K562 (cell line): ENCODE results near the gene TRRAP. TPM values are rescaled to one million over a fixed set of nuclear protein-coding genes. Genes with fewer than 3 reads are reported as not detected.

ENCODE experiments used
- ATAC-seq: fragments of 200-7000 bp; cut with Tn5 transposase; 3 replicates; pipeline ENCODE4 v1.9.1; 2020; ENCODE audit warnings: moderate library complexity
- BruUV-seq: library from RNA; stranded (reverse); fragments of 400-500 nt; replicated peaks from 2 replicates; lab custom pipeline; 2021; lab: Mats Ljungman, UMichigan
- CTCF ChIA-PET: fragments of 300-600 bp; formaldehyde crosslinking; extraction: SDS; loops from one replicate; lab custom pipeline; 2021; ENCODE audit warnings: low intra/inter-chr PET ratio; lab: Yijun Ruan, JAX
- POLR2A ChIA-PET: fragments of 300-600, 350-650 bp; sonication (Branson Sonifier 250); formaldehyde crosslinking; extraction: SDS; loops from one replicate; lab custom pipeline; 2021; ENCODE audit warnings: antibody characterized with exemption, inconsistent platforms; lab: Yijun Ruan, JAX
- DNase-seq, 4 experiments: peaks; one replicate each; pipeline versions ENCODE4 v3.0.0 to v3.0.0-alpha.2; 2011 to 2018; ENCODE audit warnings: low spot score in 3 of 4, mixed read lengths in 3 of 4; ENCODE audit errors: extremely low read depth in 1 of 4
- FAIRE-seq: peaks from 2 replicates; lab custom pipeline; 2011; peaks lifted over from hg19 to GRCh38; lab: Jason Lieb, UNC
- H2AFZ ChIP-seq: 2 replicates; pipeline ENCODE4 v1.6.0; 2011; ENCODE audit warnings: low read depth, low read length, control low read depth, inconsistent platforms
- H3K27ac ChIP-seq: fragments of 200-600 bp; 3 replicates; pipeline ENCODE4 v1.8.0; 2011; ENCODE audit warnings: low read depth, mild to moderate bottlenecking, control low read depth, inconsistent platforms, low read length, moderate library complexity, mixed read lengths; ENCODE audit errors: extremely low read depth
- H3K27me3 ChIP-seq, 2 experiments: fragments of 300-600 bp in 1 of 2; 2 replicates in 1 of 2; 3 replicates in 1 of 2; pipeline versions ENCODE4 v1.6.0 to v1.8.0; 2011; ENCODE audit warnings: inconsistent platforms in 2 of 2, low read length in 2 of 2, mild to moderate bottlenecking in 1 of 2, mixed read lengths in 1 of 2, moderate library complexity in 1 of 2; ENCODE audit not compliant: control insufficient read depth in 2 of 2, insufficient read depth in 2 of 2
- H3K36me3 ChIP-seq: fragments of 300-600 bp; 3 replicates; pipeline ENCODE4 v1.8.0; 2011; ENCODE audit warnings: mild to moderate bottlenecking, low read length, inconsistent platforms; ENCODE audit not compliant: control insufficient read depth, insufficient read depth
- H3K4me1 ChIP-seq, 2 experiments: fragments of 200-600 bp in 1 of 2; replicated peaks in 1 of 2; 2 replicates in 1 of 2; 3 replicates in 1 of 2; pipeline versions ENCODE4 v1.5.1 to v1.8.0; 2011; ENCODE audit warnings: inconsistent platforms in 2 of 2, low read length in 2 of 2, mild to moderate bottlenecking in 1 of 2, mixed read lengths in 1 of 2, moderate library complexity in 1 of 2; ENCODE audit not compliant: control insufficient read depth in 2 of 2, insufficient read depth in 2 of 2
- H3K4me2 ChIP-seq: 2 replicates; pipeline ENCODE4 v1.6.1; 2011; ENCODE audit warnings: low read length, control low read depth, inconsistent platforms, mixed read lengths; ENCODE audit not compliant: insufficient read depth
- H3K4me3 ChIP-seq: fragments of 200-600 bp; sonication (generic), shearing (Covaris generic); 2 replicates; pipeline ENCODE4 v1.5.1; 2016; ENCODE audit warnings: control low read depth, inconsistent platforms
- H3K79me2 ChIP-seq: fragments of 200-600 bp; 3 replicates; pipeline ENCODE4 v1.8.0; 2011; ENCODE audit warnings: low read length, inconsistent platforms; ENCODE audit not compliant: control insufficient read depth, insufficient read depth
- H3K9ac ChIP-seq, 2 experiments: 2 replicates each; pipeline versions ENCODE4 v1.6.0 to v1.6.1; 2011; ENCODE audit warnings: low read depth in 2 of 2, low read length in 2 of 2, control low read depth in 1 of 2, inconsistent platforms in 1 of 2, mild to moderate bottlenecking in 1 of 2, mixed read lengths in 1 of 2; ENCODE audit not compliant: insufficient read depth in 1 of 2
- H3K9me1 ChIP-seq: one replicate; pipeline ENCODE4 v1.6.0; 2011; ENCODE audit warnings: inconsistent platforms, mild to moderate bottlenecking, low read length, moderate library complexity; ENCODE audit not compliant: control insufficient read depth, insufficient read depth
- H3K9me3 ChIP-seq: replicated peaks from 2 replicates; pipeline ENCODE4 v1.5.1; 2011; ENCODE audit warnings: low read depth, low read length, inconsistent platforms; ENCODE audit not compliant: control insufficient read depth, insufficient read depth
- H4K20me1 ChIP-seq: replicated peaks from 2 replicates; pipeline ENCODE4 v1.6.1; 2011; ENCODE audit warnings: low read length, inconsistent platforms, mixed read lengths; ENCODE audit not compliant: control insufficient read depth, insufficient read depth
- ASH1L ChIP-seq: fragments of 450-650 bp; IDR thresholded peaks from 2 replicates; pipeline ENCODE4 v1.6.1; 2018; ENCODE audit warnings: borderline replicate concordance, mild to moderate bottlenecking, low read depth; ENCODE audit not compliant: partially characterized antibody
- IRF2 ChIP-seq: sonication (generic); formaldehyde crosslinking; IDR thresholded peaks from 2 replicates; pipeline ENCODE4 v1.8.1; 2022; ENCODE audit warnings: mild to moderate bottlenecking, missing genetic modification reagents
- ZBTB5 ChIP-seq: fragments of 450-650 bp; IDR thresholded peaks from 2 replicates; pipeline ENCODE4 v1.6.1; 2017; ENCODE audit warnings: antibody characterized with exemption
- ZNF77 ChIP-seq: fragments of 250-450 bp; sonication (Bioruptor Pico); IDR thresholded peaks from 2 replicates; pipeline ENCODE4 v1.5.0; 2020
- WGBS: fragments of 100-300 bp; shearing (Covaris generic); methylation state at CpG from one replicate; pipeline ENCODE4 v1.1.6; 2016; ENCODE audit warnings: low coverage, mixed read lengths; ENCODE audit not compliant: insufficient coverage; ENCODE audit errors: missing lambda C conversion rate; 5-methylcytosine and 5-hydroxymethylcytosine counted together
- in situ Hi-C: fragments of 300-500 bp; cut with MboI; formaldehyde crosslinking; loops from 4 replicates; pipeline ENCODE4 v1.15.0; 2018; ENCODE audit warnings: inconsistent platforms, mixed read lengths
- intact Hi-C: fragments of 100-400 bp; cut with micrococcal nuclease; formaldehyde crosslinking; loops from 2 replicates; pipeline ENCODE4 v1.14.2; 2022
- polyA plus RNA-seq, 8 experiments: library from polyadenylated mRNA; depleted of rRNA in 4 of 8; stranded (reverse) in 5 of 8; unstranded in 3 of 8; fragments of >200 nt; fragmentation: Nextera tagmentation in 2 of 8; fragmentation: Illumina TruSeq in 1 of 8; extraction: Ambion mirVana in 2 of 8; extraction: Trizol in 1 of 8; gene quantifications; 2 replicates each; pipeline versions ENCODE4 v1.2.1 to v1.2.3, GENCODE V29; 2011 to 2014; ENCODE audit warnings: inconsistent platforms in 1 of 8, missing spikeins in 1 of 8
- total RNA-seq, 7 experiments: library from RNA; depleted of rRNA in 6 of 7; stranded (reverse); fragments of >200 nt in 6 of 7; fragmentation: Illumina TruSeq in 2 of 7; extraction: Trizol in 2 of 7; gene quantifications; 2 replicates each; pipeline versions ENCODE4 v1.2.1 to v1.2.3, GENCODE V29; 2011 to 2021; ENCODE audit warnings: low replicate concordance in 1 of 7
- TF ChIP-seq, protein P1 (sequence below): IDR thresholded peaks from 2 replicates; pipeline ENCODE4 v1.6.1; 2011; ENCODE audit warnings: borderline replicate concordance, low read depth, mild to moderate bottlenecking, moderate library complexity, low read length; ENCODE audit not compliant: insufficient read depth, poor library complexity, severe bottlenecking

Gene TRRAP
- total and polyA plus RNA-seq, 9 of the 15 experiments (the other 6 are each of a cell fraction or from before 2014, with no cell fraction given), result 1.3 to 47.2 (median 9.7) TPM

GRCh38 chr7:98974205-98974604 is 95.9 kb downstream of the TRRAP start (continued):
- no peak for TF ChIP-seq IRF2 (CRISPR knock-in tag)
- no peak for TF ChIP-seq ZBTB5
- TF ChIP-seq ZNF77 (CRISPR knock-in tag), result no peak
- TF ChIP-seq, all 486 proteins: peak for 0

GRCh38 chr7:98974906-98975816 is 96.8 kb downstream of the TRRAP start:
- H3K9me3 ChIP-seq, result no peaks in the 10 kb centered on the region
- no peaks in the 10 kb centered on the region for H3K79me2 ChIP-seq
- H2AFZ ChIP-seq, result no peak overlapping the region
- no peaks in the 10 kb centered on the region for H3K4me1 ChIP-seq
- DNase-seq (no peak), ATAC-seq (no peak), FAIRE-seq (peak; percentile 26)
- intact Hi-C loops, result no loop called here
- ChIA-PET POLR2A (interaction anchor here (0.6 kb wide), 1 partner anchor 10 kb away, joined by 4 read pairs; no protein-coding TSS in a partner anchor), CTCF (no interaction called here)
- TF ChIP-seq, protein P1, sequence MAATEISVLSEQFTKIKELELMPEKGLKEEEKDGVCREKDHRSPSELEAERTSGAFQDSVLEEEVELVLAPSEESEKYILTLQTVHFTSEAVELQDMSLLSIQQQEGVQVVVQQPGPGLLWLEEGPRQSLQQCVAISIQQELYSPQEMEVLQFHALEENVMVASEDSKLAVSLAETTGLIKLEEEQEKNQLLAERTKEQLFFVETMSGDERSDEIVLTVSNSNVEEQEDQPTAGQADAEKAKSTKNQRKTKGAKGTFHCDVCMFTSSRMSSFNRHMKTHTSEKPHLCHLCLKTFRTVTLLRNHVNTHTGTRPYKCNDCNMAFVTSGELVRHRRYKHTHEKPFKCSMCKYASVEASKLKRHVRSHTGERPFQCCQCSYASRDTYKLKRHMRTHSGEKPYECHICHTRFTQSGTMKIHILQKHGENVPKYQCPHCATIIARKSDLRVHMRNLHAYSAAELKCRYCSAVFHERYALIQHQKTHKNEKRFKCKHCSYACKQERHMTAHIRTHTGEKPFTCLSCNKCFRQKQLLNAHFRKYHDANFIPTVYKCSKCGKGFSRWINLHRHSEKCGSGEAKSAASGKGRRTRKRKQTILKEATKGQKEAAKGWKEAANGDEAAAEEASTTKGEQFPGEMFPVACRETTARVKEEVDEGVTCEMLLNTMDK, result no peak
- no peak for TF ChIP-seq ASH1L
- peaks cover 99% of the 10 kb centered on the region for H3K36me3 ChIP-seq
- BruUV-seq, result no TSS peak
- H4K20me1 ChIP-seq, result no peaks in the 10 kb centered on the region
- no peak overlapping the region for H3K9ac ChIP-seq
- H3K27ac ChIP-seq, result no peak overlapping the region
- in situ Hi-C loops, result no loop called here
- no peaks in the 10 kb centered on the region for H3K27me3 ChIP-seq
- no peak overlapping the region for H3K4me2 ChIP-seq
- 92% methylated on average over 17 of the region's 17 CpGs for WGBS
- H3K4me3 ChIP-seq, result no peak overlapping the region
- no peaks in the 10 kb centered on the region for H3K9me1 ChIP-seq
